ENCODE data around the gene DMPK.

DMPK gene

GRCh38 chr19:45792470-45793177, 10.3 kb upstream of the DMPK start, which contains the start of gene DMWD:
Gene DMWD, minus strand, starts transcription at chr19:45792845. Its CDS starts 89 bp downstream, at chr19:45792756.
- TF ChIP-seq CTCF (IDR thresholded peaks at IDR 0.05; ENCODE audit: low read depth, low read length) = no peak

GRCh38 chr19:45791744-45792469, 9.6 kb upstream of the DMPK start:
- TF ChIP-seq CTCF (IDR thresholded peaks at IDR 0.05; ENCODE audit: low read depth, low read length) = no peak
- peak overlapping the region; percentile 93 for H3K4me3 ChIP-seq (ENCODE audit: low read depth, low read length)

More at GRCh38 chr19:45792470-45793177, 10.3 kb upstream of the DMPK start, which contains the start of gene DMWD:
- H3K4me3 ChIP-seq (ENCODE audit: low read depth, low read length) = peak within 1 kb of the TSS; percentile 93

- no peak for TF ChIP-seq CTCF (IDR thresholded peaks at IDR 0.05; ENCODE audit: low read depth, low read length)
- H3K4me3 ChIP-seq (ENCODE audit: low read depth, low read length) = peak overlapping the region; percentile 93
Measured at GRCh38 chr19:45790942-45791341, 8.7 kb upstream of the DMPK start.

- no peak for TF ChIP-seq CTCF (IDR thresholded peaks at IDR 0.05; ENCODE audit: low read depth, low read length)
- H3K4me3 ChIP-seq (ENCODE audit: low read depth, low read length) = no peak overlapping the region
Measured at GRCh38 chr19:45789035-45789786, 6.9 kb upstream of the DMPK start.

GRCh38 chr19:45786533-45786894, 4.2 kb upstream of the DMPK start:
- H3K4me3 ChIP-seq (ENCODE audit: low read depth, low read length) = no peak overlapping the region
- TF ChIP-seq CTCF (IDR thresholded peaks at IDR 0.05; ENCODE audit: low read depth, low read length) = no peak

GRCh38 chr19:45785781-45786532, 3.7 kb upstream of the DMPK start:
- no peak for TF ChIP-seq CTCF (IDR thresholded peaks at IDR 0.05; ENCODE audit: low read depth, low read length)
- no peak overlapping the region for H3K4me3 ChIP-seq (ENCODE audit: low read depth, low read length)
